Measurements from ENCODE around the gene CDCA4. TPM values are rescaled to one million over a fixed set of nuclear protein-coding genes. Genes with fewer than 3 reads are reported as not detected.

CDCA4 gene
- total and polyA plus RNA-seq, 10 of the 15 experiments (the other 5 are each of a cell fraction or from before 2014, with no cell fraction given), result 10.4 to 64.0 (median 52.1) TPM

DNA sequence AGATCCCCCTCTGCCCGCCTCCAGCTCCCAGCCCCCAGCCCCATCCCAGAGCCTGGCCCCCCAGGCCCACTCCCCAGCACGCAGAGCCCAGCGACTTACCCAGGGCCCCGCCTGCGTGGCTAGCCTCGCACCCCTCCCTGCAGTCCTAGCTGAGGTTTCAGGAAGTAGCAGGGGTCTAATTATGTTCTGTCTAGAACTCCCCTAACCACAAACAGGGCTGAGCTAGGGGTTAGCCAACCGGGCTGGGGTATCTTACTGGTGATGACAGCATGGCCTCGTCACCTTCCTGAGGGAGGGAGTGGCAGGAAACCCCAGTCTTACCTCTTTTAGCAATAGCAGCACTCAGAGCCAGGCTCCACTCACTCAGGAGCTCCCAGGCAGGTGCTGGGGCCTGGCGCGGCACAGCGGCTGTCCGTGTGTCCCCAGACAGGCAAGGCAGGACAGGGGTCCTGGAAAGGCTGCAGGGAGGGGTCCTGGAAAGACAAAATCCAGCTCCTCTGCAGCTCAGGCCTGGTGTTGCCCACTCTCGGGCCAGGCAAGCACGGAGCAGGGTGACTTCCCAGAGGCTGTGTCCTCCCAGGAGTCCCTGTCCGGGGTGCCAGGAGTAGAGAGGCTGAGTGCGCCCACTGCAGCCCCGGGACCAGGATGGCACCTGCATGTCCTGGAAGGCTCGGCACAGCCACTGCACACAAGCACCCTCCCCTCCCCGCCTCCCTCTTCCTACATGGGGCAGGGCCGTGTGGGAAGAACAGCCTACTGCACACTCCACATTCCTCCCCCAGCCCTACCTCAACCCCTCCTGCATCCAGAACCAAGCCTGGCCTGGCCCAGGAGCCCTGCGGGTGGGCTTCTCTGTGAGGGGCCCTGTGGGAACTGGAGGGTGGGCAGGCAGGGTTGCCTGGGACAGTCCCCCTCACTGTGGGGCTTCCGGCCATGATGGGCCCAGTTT lies 44.7 kb upstream of the CDCA4 start, which contains the start of gene GPR132 (continued):
- no peak for TF ChIP-seq IRF3 (IDR thresholded peaks at IDR 0.05)
- TF ChIP-seq CEBPB (IDR thresholded peaks at IDR 0.05; ENCODE audit: borderline replicate concordance in 1 of 2, low read depth in 2 of 2, low read length in 2 of 2), result no peak
- TF ChIP-seq, protein P1, sequence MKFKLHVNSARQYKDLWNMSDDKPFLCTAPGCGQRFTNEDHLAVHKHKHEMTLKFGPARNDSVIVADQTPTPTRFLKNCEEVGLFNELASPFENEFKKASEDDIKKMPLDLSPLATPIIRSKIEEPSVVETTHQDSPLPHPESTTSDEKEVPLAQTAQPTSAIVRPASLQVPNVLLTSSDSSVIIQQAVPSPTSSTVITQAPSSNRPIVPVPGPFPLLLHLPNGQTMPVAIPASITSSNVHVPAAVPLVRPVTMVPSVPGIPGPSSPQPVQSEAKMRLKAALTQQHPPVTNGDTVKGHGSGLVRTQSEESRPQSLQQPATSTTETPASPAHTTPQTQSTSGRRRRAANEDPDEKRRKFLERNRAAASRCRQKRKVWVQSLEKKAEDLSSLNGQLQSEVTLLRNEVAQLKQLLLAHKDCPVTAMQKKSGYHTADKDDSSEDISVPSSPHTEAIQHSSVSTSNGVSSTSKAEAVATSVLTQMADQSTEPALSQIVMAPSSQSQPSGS (IDR thresholded peaks at IDR 0.05; ENCODE audit: low read length), result no peak
- TF ChIP-seq MLLT1 (IDR thresholded peaks at IDR 0.05), result peak; percentile 20; the same call in 1 of the 2 replicates
- TF ChIP-seq BCLAF1 (IDR thresholded peaks at IDR 0.05), result no peak
- TF ChIP-seq CREM (IDR thresholded peaks at IDR 0.05; ENCODE audit: low read depth), result peak; percentile 96
- TF ChIP-seq ZBTB11 (CRISPR knock-in tag; IDR thresholded peaks at IDR 0.05), result no peak
- no peak; the same call in 1 of the 2 replicates for TF ChIP-seq HCFC1 (IDR thresholded peaks at IDR 0.05; ENCODE audit: low read length)
- peak; percentile 70; the same call in 1 of the 2 replicates for TF ChIP-seq TCF3 (IDR thresholded peaks at IDR 0.05; ENCODE audit: borderline replicate concordance, insufficient read depth, low read depth, low read length)
- TF ChIP-seq PAX5 (IDR thresholded peaks at IDR 0.05; ENCODE audit: borderline replicate concordance, low read depth, low read length), result peak; percentile 69; the same call in 1 of the 2 replicates
- peak; percentile 97 for TF ChIP-seq CBFB (IDR thresholded peaks at IDR 0.05; ENCODE audit: low read depth)
- peak; percentile 83 for TF ChIP-seq MEF2A (IDR thresholded peaks at IDR 0.05; ENCODE audit: insufficient read depth, low read depth, low read length)
- TF ChIP-seq, protein P2, sequence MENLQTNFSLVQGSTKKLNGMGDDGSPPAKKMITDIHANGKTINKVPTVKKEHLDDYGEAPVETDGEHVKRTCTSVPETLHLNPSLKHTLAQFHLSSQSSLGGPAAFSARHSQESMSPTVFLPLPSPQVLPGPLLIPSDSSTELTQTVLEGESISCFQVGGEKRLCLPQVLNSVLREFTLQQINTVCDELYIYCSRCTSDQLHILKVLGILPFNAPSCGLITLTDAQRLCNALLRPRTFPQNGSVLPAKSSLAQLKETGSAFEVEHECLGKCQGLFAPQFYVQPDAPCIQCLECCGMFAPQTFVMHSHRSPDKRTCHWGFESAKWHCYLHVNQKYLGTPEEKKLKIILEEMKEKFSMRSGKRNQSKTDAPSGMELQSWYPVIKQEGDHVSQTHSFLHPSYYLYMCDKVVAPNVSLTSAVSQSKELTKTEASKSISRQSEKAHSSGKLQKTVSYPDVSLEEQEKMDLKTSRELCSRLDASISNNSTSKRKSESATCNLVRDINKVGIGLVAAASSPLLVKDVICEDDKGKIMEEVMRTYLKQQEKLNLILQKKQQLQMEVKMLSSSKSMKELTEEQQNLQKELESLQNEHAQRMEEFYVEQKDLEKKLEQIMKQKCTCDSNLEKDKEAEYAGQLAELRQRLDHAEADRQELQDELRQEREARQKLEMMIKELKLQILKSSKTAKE (IDR thresholded peaks at IDR 0.05; ENCODE audit: low read depth, poor library complexity, severe bottlenecking), result peak; percentile 90
- no peak for TF ChIP-seq CBX5 (IDR thresholded peaks at IDR 0.05; ENCODE audit: low read depth)
- peak; percentile 83 for TF ChIP-seq MTA2 (IDR thresholded peaks at IDR 0.05; ENCODE audit: low read depth)

All from GM12878 (cell line).